HG03103 (cell line): ENCODE data around the gene ARHGAP20.

Experiments
- ATAC-seq: cut with Tn5 transposase; IDR thresholded peaks from one replicate; pipeline ENCODE4 v1.9.1; 2021; ENCODE audit warnings: low read depth; ENCODE audit not compliant: unreplicated experiment

The ARHGAP20 gene, protein sequence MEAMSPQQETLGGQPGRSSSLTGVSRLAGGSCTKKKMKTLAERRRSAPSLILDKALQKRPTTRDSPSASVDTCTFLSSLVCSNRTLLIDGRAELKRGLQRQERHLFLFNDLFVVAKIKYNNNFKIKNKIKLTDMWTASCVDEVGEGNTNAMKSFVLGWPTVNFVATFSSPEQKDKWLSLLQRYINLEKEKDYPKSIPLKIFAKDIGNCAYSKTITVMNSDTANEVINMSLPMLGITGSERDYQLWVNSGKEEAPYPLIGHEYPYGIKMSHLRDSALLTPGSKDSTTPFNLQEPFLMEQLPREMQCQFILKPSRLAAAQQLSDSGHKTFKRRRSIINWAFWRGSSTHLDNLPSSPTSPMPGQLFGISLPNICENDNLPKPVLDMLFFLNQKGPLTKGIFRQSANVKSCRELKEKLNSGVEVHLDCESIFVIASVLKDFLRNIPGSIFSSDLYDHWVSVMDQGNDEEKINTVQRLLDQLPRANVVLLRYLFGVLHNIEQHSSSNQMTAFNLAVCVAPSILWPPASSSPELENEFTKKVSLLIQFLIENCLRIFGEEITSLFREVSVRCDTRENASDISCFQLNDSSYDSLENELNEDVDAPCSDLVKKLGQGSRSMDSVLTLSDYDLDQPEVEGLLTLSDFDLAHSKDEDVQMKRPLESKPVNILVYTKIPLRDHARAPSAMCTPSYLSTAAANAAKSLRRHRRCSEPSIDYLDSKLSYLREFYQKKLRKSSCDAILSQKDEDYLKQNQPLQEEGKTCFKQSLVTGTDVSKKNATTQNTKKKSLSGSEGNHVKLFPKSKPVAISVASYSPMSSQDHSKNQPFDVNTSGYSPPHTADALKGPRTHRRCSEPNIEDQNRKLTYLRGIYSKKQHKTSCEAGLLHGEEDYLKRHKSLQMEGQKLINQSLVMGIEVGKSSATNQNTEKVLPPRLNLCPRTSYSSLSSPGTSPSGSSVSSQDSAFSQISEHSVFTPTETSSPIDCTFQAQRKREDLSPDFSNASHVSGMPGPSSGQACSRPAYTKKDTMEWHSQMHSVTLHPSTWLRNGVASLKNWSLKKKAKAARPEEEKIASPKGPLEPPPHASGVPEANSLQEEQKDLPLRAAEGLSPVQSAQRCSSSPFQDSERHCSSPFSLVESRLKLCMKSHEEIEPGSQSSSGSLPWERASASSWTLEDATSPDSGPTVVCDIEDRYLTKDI

GRCh38 chr11:110711776-110712658 is at the start of gene ARHGAP20:
Gene ARHGAP20, minus strand, starts transcription at chr11:110712437. Its CDS starts 206 bp downstream, at chr11:110712231.
- ATAC-seq = peak; percentile 79

- ATAC-seq = no peak
These were observed 49.8 kb upstream of the ARHGAP20 start for GRCh38 chr11:110761991-110762390.

GRCh38 chr11:110761131-110761530 is 48.9 kb upstream of the ARHGAP20 start:
- no peak for ATAC-seq

DNA sequence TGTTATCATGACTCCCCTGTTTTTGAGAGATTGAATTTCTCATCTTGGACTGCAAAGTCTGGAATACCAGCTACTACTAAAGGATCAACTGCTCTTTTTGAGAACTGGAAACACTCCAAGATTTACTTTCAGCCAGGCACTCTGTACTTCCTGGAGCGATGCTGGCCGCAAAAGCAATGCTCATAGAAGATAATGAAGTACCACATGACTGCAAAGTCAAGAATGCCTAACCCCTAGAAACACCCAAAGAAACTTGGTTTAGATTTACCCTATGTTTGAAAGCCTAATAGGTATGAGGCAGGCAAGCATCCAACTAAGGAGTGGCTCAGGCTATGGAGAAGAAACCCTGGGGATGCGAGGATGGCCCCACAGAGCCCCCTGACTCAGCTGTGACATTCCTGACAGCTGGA is 47.7 kb upstream of the ARHGAP20 start:
- ATAC-seq = no peak

- ATAC-seq = no peak
These were observed 45.9 kb upstream of the ARHGAP20 start for GRCh38 chr11:110757962-110758755.

DNA sequence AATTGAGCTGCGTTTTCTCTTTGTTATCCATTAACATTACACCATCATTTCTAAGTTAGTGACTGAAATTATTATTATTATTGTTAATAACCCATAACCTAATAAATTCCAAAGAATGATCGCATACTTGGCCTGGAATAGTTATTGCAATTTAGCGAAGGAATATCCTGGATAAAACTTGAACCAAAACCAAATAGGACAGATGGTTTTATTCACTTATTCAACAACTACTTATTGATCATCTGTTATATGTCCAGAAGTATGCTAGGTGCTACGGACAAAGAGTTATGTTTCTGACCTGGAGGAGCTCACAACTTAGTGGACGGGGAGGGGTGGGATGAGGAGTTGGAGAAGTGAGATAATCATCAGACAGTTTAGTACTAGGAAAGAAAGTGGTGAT is 44.8 kb upstream of the ARHGAP20 start:
- ATAC-seq = no peak

DNA sequence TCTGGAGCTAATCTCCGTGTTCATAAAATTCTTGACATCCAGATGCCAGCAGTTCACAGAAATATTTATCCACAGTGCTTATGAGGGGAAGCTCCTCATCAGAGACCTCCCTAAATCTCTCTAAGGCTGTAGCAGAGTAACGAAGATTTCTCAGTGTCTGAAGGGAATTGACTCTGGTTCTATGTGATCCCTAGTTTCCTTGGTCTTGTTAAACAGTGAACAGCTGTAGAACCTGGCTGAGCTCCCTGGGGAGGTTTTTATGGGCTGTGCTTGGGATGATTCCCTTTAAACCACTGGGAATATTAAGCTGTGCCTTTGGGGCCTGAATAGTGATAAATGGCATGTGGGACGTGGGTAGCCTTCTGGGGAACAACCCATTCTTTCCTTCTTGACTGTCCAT is 43.7 kb upstream of the ARHGAP20 start:
- ATAC-seq = no peak

DNA sequence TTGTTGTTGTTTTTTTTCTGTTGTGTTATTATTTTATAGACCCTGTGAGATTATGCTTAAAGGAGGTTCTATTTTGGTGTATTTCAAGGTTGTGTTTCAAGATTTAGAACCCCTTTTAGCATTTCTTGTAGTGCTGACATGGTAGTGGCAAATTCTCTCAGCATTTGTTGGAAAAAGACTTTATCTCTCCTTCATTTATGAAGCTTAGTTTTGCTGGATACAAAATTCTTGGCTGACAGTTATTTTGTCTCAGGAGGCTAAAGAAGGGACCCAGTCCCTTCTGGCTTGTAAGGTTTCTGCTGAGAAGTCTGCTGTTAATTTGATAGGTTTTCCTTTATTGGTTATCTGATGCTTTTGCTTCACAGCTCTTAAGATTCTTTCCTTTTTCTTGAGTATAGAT is 40.7 kb upstream of the ARHGAP20 start:
- no peak for ATAC-seq

DNA sequence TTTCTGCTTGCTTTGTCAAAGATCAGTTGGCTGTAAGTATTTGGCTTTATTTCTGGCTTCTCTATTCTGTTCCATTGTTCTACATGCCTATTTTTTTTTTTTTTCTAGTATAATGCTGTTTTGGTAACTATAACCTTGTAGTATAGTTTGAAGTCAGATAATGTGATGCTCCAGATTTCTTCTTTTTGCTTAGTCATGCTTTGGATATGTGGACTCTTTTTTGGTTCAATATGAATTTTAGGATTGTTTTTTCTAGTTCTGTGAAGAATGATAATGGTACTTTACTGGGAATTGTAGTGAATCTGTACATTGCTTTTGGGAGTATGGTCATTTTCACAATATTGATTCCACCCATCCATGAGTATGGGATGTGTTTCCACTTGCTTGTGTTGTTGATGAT is 37.9 kb upstream of the ARHGAP20 start:
- ATAC-seq = no peak

GRCh38 chr11:110747531-110747930 is 35.3 kb upstream of the ARHGAP20 start:
- ATAC-seq = no peak

GRCh38 chr11:110738641-110739040 is 26.4 kb upstream of the ARHGAP20 start:
- ATAC-seq = no peak

GRCh38 chr11:110737593-110737992 is 25.4 kb upstream of the ARHGAP20 start:
- no peak for ATAC-seq

DNA sequence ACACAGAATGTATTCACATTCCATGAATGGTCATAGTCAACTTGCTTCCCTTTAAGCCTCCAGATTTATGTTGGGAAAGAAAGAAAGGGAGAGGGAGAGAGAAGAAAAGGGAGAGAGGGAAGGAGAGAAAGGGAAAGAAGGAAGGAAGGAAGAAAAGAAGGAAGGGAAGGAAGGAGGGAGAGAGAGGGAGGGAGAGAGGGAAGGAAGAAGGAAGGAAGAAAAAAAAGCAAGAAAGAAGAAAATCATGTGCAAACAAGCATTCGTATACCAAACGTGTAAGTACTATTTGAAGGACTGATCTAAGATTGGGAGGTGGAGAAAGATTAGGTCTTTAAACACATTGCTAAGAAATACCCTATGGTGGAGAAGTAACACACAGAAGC is 23.9 kb upstream of the ARHGAP20 start:
- no peak for ATAC-seq

DNA sequence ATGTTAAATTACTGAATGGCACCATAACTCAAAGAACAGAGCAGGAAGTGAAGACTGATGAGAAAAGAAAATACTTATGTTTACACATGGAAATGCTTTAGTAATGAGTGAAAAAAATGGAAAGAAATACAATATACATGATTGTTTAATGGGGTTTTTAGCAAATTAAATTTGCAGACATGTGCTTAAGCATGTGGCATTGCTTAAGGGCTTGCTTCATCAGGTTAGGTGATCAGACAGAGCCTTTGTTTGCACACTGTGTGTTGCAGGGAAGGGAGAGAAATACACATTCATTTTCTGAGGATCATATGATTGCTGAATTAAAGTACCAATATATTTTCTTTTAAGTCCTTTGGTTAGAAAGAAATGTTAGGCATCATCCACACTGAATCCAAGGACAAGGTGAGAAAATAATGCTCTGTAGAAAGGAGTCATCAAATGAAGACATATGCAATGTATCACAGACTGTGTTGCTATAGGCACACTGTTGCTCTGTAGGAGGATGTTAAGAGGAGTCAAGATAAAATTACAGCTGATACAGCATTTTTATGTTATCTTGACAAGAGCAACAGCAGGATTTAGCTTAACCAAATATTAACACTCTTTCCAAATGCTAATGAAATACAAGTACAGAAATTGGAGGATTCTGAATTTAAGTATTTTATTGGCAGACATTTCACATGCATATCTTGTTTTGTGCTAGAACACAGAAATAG is 23.4 kb upstream of the ARHGAP20 start:
- no peak for ATAC-seq

DNA sequence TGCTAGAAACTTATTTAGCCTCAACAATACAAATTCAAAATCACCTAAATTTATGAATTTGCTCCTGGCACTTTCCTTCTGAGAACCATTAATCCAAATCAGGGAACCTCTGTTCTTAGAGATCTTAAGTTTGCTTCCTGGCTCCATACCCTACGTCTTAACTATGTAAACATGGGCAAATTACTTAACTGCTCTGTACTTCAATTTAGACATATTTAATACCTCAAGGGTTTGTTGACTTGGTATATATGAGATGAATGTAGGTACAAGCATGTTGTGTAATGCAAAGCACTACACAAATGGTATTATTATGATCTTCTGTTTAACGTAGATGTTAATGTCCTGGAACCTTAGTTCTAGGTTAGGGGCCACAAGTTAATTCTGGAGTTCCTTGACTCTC is 22.6 kb upstream of the ARHGAP20 start:
- no peak for ATAC-seq

- no peak for ATAC-seq
These were observed 18.5 kb upstream of the ARHGAP20 start for GRCh38 chr11:110730773-110731172.

- no peak for ATAC-seq
These were observed 16.6 kb upstream of the ARHGAP20 start for GRCh38 chr11:110728883-110729282.

- ATAC-seq = no peak
These were observed 16.2 kb upstream of the ARHGAP20 start for GRCh38 chr11:110728476-110728875.

- no peak for ATAC-seq
These were observed 12.1 kb upstream of the ARHGAP20 start for GRCh38 chr11:110724358-110724757.
